SU-DHL-6 (cell line): ENCODE measurements around the gene DSCAML1.

Experiments used
- H2AFZ ChIP-seq: fragments of 200-600 bp; sonication (generic); 2 replicates; pipeline ENCODE4 v1.6.1; 2014; ENCODE audit warnings: low read depth, mild to moderate bottlenecking, moderate library complexity, mixed read lengths, antibody characterized with exemption, low read length; ENCODE audit not compliant: severe bottlenecking
- H3F3A ChIP-seq: fragments of 200-600 bp; shearing (Covaris generic); 2 replicates; pipeline ENCODE4 v1.6.0; 2016; ENCODE audit warnings: antibody characterized with exemption, mild to moderate bottlenecking; ENCODE audit not compliant: insufficient read depth
- H3K27ac ChIP-seq: fragments of 200-600 bp; sonication (generic); 2 replicates; pipeline ENCODE4 v1.5.1; 2016; ENCODE audit warnings: low read depth, mild to moderate bottlenecking, low read length, moderate library complexity, mixed read lengths
- H3K27me3 ChIP-seq: fragments of 200-600 bp; sonication (generic), shearing (Covaris generic); 2 replicates; pipeline ENCODE4 v1.6.0; 2014; ENCODE audit warnings: mild to moderate bottlenecking, low read length
- H3K36me3 ChIP-seq: fragments of 200-600 bp; sonication (generic); 2 replicates; pipeline ENCODE4 v1.6.1; 2014; ENCODE audit warnings: mild to moderate bottlenecking, low read length, mixed read lengths
- H3K4me2 ChIP-seq: fragments of 300-600, 200-600 bp; shearing (Covaris generic), sonication (generic); 2 replicates; pipeline ENCODE4 v1.6.0; 2014; ENCODE audit warnings: low read length, low read depth, mild to moderate bottlenecking; ENCODE audit not compliant: poor library complexity, severe bottlenecking
- H3K4me3 ChIP-seq: fragments of 200-600 bp; sonication (generic); 2 replicates; pipeline ENCODE4 v1.5.1; 2014; ENCODE audit warnings: antibody characterized with exemption, low read length, mild to moderate bottlenecking, mixed read lengths; ENCODE audit not compliant: insufficient read depth, poor library complexity, severe bottlenecking
- H3K79me2 ChIP-seq: fragments of 200-600 bp; sonication (generic); 2 replicates; pipeline ENCODE4 v1.6.1; 2014; ENCODE audit warnings: mild to moderate bottlenecking, low read length, moderate library complexity; ENCODE audit not compliant: insufficient read depth
- H3K9ac ChIP-seq: fragments of 200-600 bp; sonication (generic); 2 replicates; pipeline ENCODE4 v1.7.0; 2014; ENCODE audit warnings: mild to moderate bottlenecking, low read length
- H3K9me2 ChIP-seq: fragments of 200-600 bp; sonication (generic); replicated peaks from 2 replicates; pipeline ENCODE4 v1.6.1; 2014; ENCODE audit warnings: low read length; ENCODE audit not compliant: insufficient read depth
- H3K9me3 ChIP-seq: fragments of 200-600 bp; sonication (generic); 2 replicates; pipeline ENCODE4 v1.6.1; 2014; ENCODE audit warnings: low read length, mixed read lengths; ENCODE audit not compliant: insufficient read depth
- H4K20me1 ChIP-seq: fragments of 200-600 bp; sonication (generic); 2 replicates; pipeline ENCODE4 v1.6.1; 2014; ENCODE audit warnings: low read depth, mild to moderate bottlenecking, antibody characterized with exemption, low read length, moderate library complexity, mixed read lengths
- EZH2phosphoT487 ChIP-seq: fragments of 200-600 bp; sonication (generic), shearing (Covaris generic); conservative IDR thresholded peaks from 2 replicates; pipeline ENCODE4 v1.6.1; 2018; ENCODE audit warnings: mild to moderate bottlenecking, antibody characterized with exemption, low read length, moderate library complexity, mixed read lengths
- TF ChIP-seq, protein P1 (sequence below): fragments of 200-600 bp; sonication (generic); IDR thresholded peaks from one replicate; pipeline ENCODE4 v1.5.1; 2017; ENCODE audit warnings: antibody characterized with exemption, mild to moderate bottlenecking, low read length, moderate library complexity; ENCODE audit not compliant: insufficient read depth, poor library complexity, severe bottlenecking

DSCAML1 gene

GRCh38 chr11:117748771-117749540, 48.1 kb downstream of the DSCAML1 start:
- no peak overlapping the region for H3K9ac ChIP-seq
- H3F3A ChIP-seq, result no peaks in the 10 kb centered on the region

DNA sequence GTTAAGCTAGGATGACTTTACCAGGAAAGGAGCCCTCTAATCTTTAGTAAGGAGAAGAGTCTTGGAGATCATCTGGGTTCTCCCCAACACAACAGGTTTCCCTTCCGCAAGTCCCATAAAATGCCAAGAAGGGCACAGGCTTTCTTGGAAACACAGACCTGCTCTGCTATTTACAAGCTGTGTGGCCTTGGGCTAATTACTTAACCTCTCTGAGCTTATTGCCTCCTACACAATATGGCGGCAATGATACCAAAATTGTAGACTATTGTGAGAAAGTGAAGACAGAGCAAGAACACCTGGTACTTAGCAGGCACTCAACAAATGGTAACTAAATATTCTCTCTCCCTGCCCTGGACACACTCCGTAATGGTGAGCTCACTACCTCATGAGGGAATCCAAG, 49.1 kb downstream of the DSCAML1 start:
- no peaks in the 10 kb centered on the region for H3K79me2 ChIP-seq
- H3F3A ChIP-seq, result no peaks in the 10 kb centered on the region
- H3K27me3 ChIP-seq, result no peaks in the 10 kb centered on the region
- H3K9me2 ChIP-seq, result no peaks in the 10 kb centered on the region
- H4K20me1 ChIP-seq, result no peaks in the 10 kb centered on the region
- no peak overlapping the region for H2AFZ ChIP-seq
- H3K27ac ChIP-seq, result no peak overlapping the region
- no peaks in the 10 kb centered on the region for H3K9me3 ChIP-seq
- no peaks in the 10 kb centered on the region for H3K36me3 ChIP-seq
- no peak overlapping the region for H3K4me3 ChIP-seq
- TF ChIP-seq, protein P1, sequence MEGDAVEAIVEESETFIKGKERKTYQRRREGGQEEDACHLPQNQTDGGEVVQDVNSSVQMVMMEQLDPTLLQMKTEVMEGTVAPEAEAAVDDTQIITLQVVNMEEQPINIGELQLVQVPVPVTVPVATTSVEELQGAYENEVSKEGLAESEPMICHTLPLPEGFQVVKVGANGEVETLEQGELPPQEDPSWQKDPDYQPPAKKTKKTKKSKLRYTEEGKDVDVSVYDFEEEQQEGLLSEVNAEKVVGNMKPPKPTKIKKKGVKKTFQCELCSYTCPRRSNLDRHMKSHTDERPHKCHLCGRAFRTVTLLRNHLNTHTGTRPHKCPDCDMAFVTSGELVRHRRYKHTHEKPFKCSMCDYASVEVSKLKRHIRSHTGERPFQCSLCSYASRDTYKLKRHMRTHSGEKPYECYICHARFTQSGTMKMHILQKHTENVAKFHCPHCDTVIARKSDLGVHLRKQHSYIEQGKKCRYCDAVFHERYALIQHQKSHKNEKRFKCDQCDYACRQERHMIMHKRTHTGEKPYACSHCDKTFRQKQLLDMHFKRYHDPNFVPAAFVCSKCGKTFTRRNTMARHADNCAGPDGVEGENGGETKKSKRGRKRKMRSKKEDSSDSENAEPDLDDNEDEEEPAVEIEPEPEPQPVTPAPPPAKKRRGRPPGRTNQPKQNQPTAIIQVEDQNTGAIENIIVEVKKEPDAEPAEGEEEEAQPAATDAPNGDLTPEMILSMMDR, result no peak
- no peak for TF ChIP-seq EZH2phosphoT487
- H3K4me2 ChIP-seq, result no peak overlapping the region
- no peak overlapping the region for H3K9ac ChIP-seq

More at GRCh38 chr11:117748771-117749540, 48.1 kb downstream of the DSCAML1 start:
- TF ChIP-seq EZH2phosphoT487, result no peak
- TF ChIP-seq, protein P1, result no peak
- H3K4me2 ChIP-seq, result no peak overlapping the region
- H3K27ac ChIP-seq, result no peak overlapping the region
- no peak overlapping the region for H3K4me3 ChIP-seq
- H2AFZ ChIP-seq, result no peak overlapping the region
- no peaks in the 10 kb centered on the region for H3K79me2 ChIP-seq
- H3K27me3 ChIP-seq, result no peaks in the 10 kb centered on the region
- H3K36me3 ChIP-seq, result no peaks in the 10 kb centered on the region
- no peaks in the 10 kb centered on the region for H3K9me3 ChIP-seq
- no peaks in the 10 kb centered on the region for H3K9me2 ChIP-seq
- no peaks in the 10 kb centered on the region for H4K20me1 ChIP-seq

- H3K9me3 ChIP-seq, result no peaks in the 10 kb centered on the region
- TF ChIP-seq EZH2phosphoT487, result no peak
- TF ChIP-seq, protein P1, result no peak
- H3K36me3 ChIP-seq, result no peaks in the 10 kb centered on the region
- H3K9me2 ChIP-seq, result no peaks in the 10 kb centered on the region
- H3K4me2 ChIP-seq, result no peak overlapping the region
- H4K20me1 ChIP-seq, result no peaks in the 10 kb centered on the region
- no peaks in the 10 kb centered on the region for H3K79me2 ChIP-seq
- no peak overlapping the region for H3K4me3 ChIP-seq
- no peak overlapping the region for H3K9ac ChIP-seq
- H2AFZ ChIP-seq, result no peak overlapping the region
- H3F3A ChIP-seq, result no peaks in the 10 kb centered on the region
- H3K27ac ChIP-seq, result no peak overlapping the region
- H3K27me3 ChIP-seq, result no peaks in the 10 kb centered on the region
These were observed 51.7 kb downstream of the DSCAML1 start for GRCh38 chr11:117745346-117745745.
